Keratinocyte (primary cell): ENCODE data around the gene CCDC40. TPM values are rescaled to one million over a fixed set of nuclear protein-coding genes. Genes with fewer than 3 reads are reported as not detected.

ENCODE experiments used
- DNase-seq: peaks from one replicate; pipeline ENCODE4 v3.0.0-alpha.2; 2011; ENCODE audit warnings: low read depth, missing footprints, low spot score
- FAIRE-seq: peaks from 2 replicates; lab custom pipeline; 2011; peaks lifted over from hg19 to GRCh38; lab: Jason Lieb, UNC
- H2AFZ ChIP-seq: 2 replicates; pipeline ENCODE4 v1.6.0; 2012; ENCODE audit warnings: low read length, control low read depth, inconsistent platforms; ENCODE audit not compliant: control insufficient read depth
- H3K27ac ChIP-seq: 2 replicates; pipeline ENCODE4 v1.5.1; 2011; ENCODE audit warnings: low read length; ENCODE audit not compliant: control insufficient read depth, insufficient read depth
- H3K27me3 ChIP-seq: 3 replicates; pipeline ENCODE4 v1.6.0; 2011; ENCODE audit warnings: low read length; ENCODE audit not compliant: control insufficient read depth, insufficient read depth; ENCODE audit errors: extremely low read depth
- H3K36me3 ChIP-seq, 2 experiments: 2 replicates in 1 of 2; 3 replicates in 1 of 2; pipeline ENCODE4 v1.5.1; 2011; ENCODE audit warnings: low read length in 2 of 2, mild to moderate bottlenecking in 1 of 2; ENCODE audit not compliant: control insufficient read depth in 2 of 2, insufficient read depth in 2 of 2; ENCODE audit errors: extremely low read depth in 1 of 2
- H3K4me1 ChIP-seq: 3 replicates; pipeline ENCODE4 v1.5.1; 2011; ENCODE audit warnings: low read length; ENCODE audit not compliant: control insufficient read depth, insufficient read depth; ENCODE audit errors: extremely low read depth
- H3K4me2 ChIP-seq: 3 replicates; pipeline ENCODE4 v1.6.0; 2011; ENCODE audit warnings: low read depth, low read length; ENCODE audit not compliant: control insufficient read depth, insufficient read depth; ENCODE audit errors: extremely low read depth
- H3K4me3 ChIP-seq, 3 experiments: fragments of 200-600 bp in 1 of 3; sonication (generic) in 1 of 3; 2 replicates in 2 of 3; 3 replicates in 1 of 3; pipeline ENCODE4 v1.5.1; 2011 to 2016; ENCODE audit warnings: low read length in 3 of 3, mild to moderate bottlenecking in 3 of 3, control low read depth in 2 of 3, inconsistent platforms in 1 of 3, low read depth in 1 of 3, mixed read lengths in 1 of 3, mixed run types in 1 of 3, moderate library complexity in 1 of 3; ENCODE audit not compliant: control insufficient read depth in 2 of 3, insufficient read depth in 2 of 3; ENCODE audit errors: extremely low read depth in 1 of 3
- H3K79me2 ChIP-seq: 2 replicates; pipeline ENCODE4 v1.6.0; 2012; ENCODE audit warnings: low read length; ENCODE audit not compliant: control insufficient read depth, insufficient read depth
- H3K9ac ChIP-seq: 3 replicates; pipeline ENCODE4 v1.6.0; 2011; ENCODE audit warnings: low read length; ENCODE audit not compliant: control insufficient read depth, insufficient read depth; ENCODE audit errors: extremely low read depth
- H3K9me1 ChIP-seq: 3 replicates; pipeline ENCODE4 v1.6.0; 2011; ENCODE audit warnings: low read length; ENCODE audit not compliant: control insufficient read depth, insufficient read depth; ENCODE audit errors: extremely low read depth
- H3K9me3 ChIP-seq: 2 replicates; pipeline ENCODE4 v1.5.1; 2012; ENCODE audit warnings: low read depth, low read length; ENCODE audit not compliant: control insufficient read depth
- H4K20me1 ChIP-seq: 3 replicates; pipeline ENCODE4 v1.6.0; 2011; ENCODE audit warnings: low read length; ENCODE audit not compliant: control insufficient read depth, insufficient read depth; ENCODE audit errors: extremely low read depth
- CTCF ChIP-seq, 3 experiments: IDR thresholded peaks in 1 of 3; conservative IDR thresholded peaks in 1 of 3; optimal IDR thresholded peaks in 1 of 3; 2 replicates in 2 of 3; 3 replicates in 1 of 3; pipeline versions ENCODE3 to v1.5.1; 2011; ENCODE audit warnings: low read length in 3 of 3, mild to moderate bottlenecking in 3 of 3, moderate library complexity in 2 of 3, control low read depth in 1 of 3, inconsistent platforms in 1 of 3; ENCODE audit not compliant: insufficient read depth in 2 of 3; ENCODE audit errors: extremely low read depth in 1 of 3
- EZH2 ChIP-seq: IDR thresholded peaks from one replicate; pipeline ENCODE4 v1.6.1; 2012; ENCODE audit warnings: inconsistent platforms, mild to moderate bottlenecking, low read length, moderate library complexity
- dilution Hi-C: fragments of 300-500 bp; cut with MboI; formaldehyde crosslinking; loops from one replicate; pipeline ENCODE4 v1.7.0; 2020; ENCODE audit warnings: low sequenced_read_pairs; ENCODE audit not compliant: extremely low pct_ligation_motif_present
- polyA plus RNA-seq, 5 experiments: library from polyadenylated mRNA; depleted of rRNA in 3 of 5; stranded (reverse) in 3 of 5; stranded (forward) in 1 of 5; unstranded in 1 of 5; fragments of >200 nt; gene quantifications; 1 replicate in 1 of 5; 2 replicates in 3 of 5; 3 replicates in 1 of 5; pipeline versions ENCODE4 v1.2.1 to v1.2.3, GENCODE V29; 2011 to 2012; ENCODE audit warnings: missing spikeins in 2 of 5, low read depth in 1 of 5, low replicate concordance in 1 of 5

CCDC40 gene
- polyA plus RNA-seq, 1 donor (not counting 4 experiments of a cell fraction or from before 2014, with no cell fraction given), result 2.4 TPM

GRCh38 chr17:80010283-80010858 is 26.1 kb upstream of the CCDC40 start:
- Histone ChIP-seq H3K79me2 (peaks cover 3% of the 10 kb centered on the region), H3K4me2 (no peak overlapping the region), H3K9me1 (no peaks in the 10 kb centered on the region), H3K27me3 (no peaks in the 10 kb centered on the region), H3K27ac (no peak overlapping the region), H3K36me3 (peaks cover 8 to 11% of the 10 kb centered on the region in 2 experiments), H2AFZ (no peak overlapping the region), H4K20me1 (peaks cover 2% of the 10 kb centered on the region), H3K9me3 (no peaks in the 10 kb centered on the region), H3K4me3 (no peak overlapping the region), H3K4me1 (peaks cover 4% of the 10 kb centered on the region), H3K9ac (no peak overlapping the region)
- no peak for FAIRE-seq
- dilution Hi-C loops, result no loop called here
- no peak for DNase-seq
- TF ChIP-seq EZH2, result no peak
- TF ChIP-seq CTCF (optimal IDR thresholded peaks at IDR 0.05 in 1 of 3, IDR thresholded peaks at IDR 0.05 in 1 of 3, conservative IDR thresholded peaks at IDR 0.05 in 1 of 3; ENCODE audit: extremely low read depth in 1 of 3, insufficient read depth in 2 of 3, low read length in 3 of 3), result no peak

- Histone ChIP-seq H3K4me3 (no peak overlapping the region), H3K79me2 (peaks cover 5% of the 10 kb centered on the region), H3K9ac (no peak overlapping the region), H4K20me1 (no peaks in the 10 kb centered on the region), H2AFZ (no peak overlapping the region), H3K4me2 (no peak overlapping the region), H3K9me1 (no peaks in the 10 kb centered on the region), H3K36me3 (peaks cover 8 to 11% of the 10 kb centered on the region in 2 experiments), H3K4me1 (peaks cover 4% of the 10 kb centered on the region), H3K27me3 (no peaks in the 10 kb centered on the region), H3K27ac (no peak overlapping the region), H3K9me3 (no peaks in the 10 kb centered on the region)
- DNase-seq (no peak), FAIRE-seq (no peak)
- TF ChIP-seq EZH2 (no peak), CTCF (optimal IDR thresholded peaks at IDR 0.05 in 1 of 3, IDR thresholded peaks at IDR 0.05 in 1 of 3, conservative IDR thresholded peaks at IDR 0.05 in 1 of 3; ENCODE audit: extremely low read depth in 1 of 3, insufficient read depth in 2 of 3, low read length in 3 of 3) (no peak)
- dilution Hi-C loops, result no loop called here
These were observed 24.4 kb upstream of the CCDC40 start for GRCh38 chr17:80011989-80012555.
